ENCODE data around the gene PIGU.
A peak's percentile ranks its signal among the peaks of the same experiment; 100 is the strongest.
"Not testable (repeated sequence)": the region's sequence is repeated elsewhere in the genome, so short reads cannot be mapped to it uniquely, and the experiment has no call there.

The PIGU gene

GRCh38 chr20:34626992-34627391, 49.9 kb downstream of the PIGU start:
- peak overlapping the region; percentile 40 for H3K27ac ChIP-seq
- no peak for TF ChIP-seq CTCF (IDR thresholded peaks at IDR 0.05)
- TF ChIP-seq ZFX (IDR thresholded peaks at IDR 0.05; ENCODE audit: borderline replicate concordance) = no peak

GRCh38 chr20:34624629-34625028, 52.3 kb downstream of the PIGU start:
- no peak overlapping the region for H3K27ac ChIP-seq
- TF ChIP-seq ZFX (IDR thresholded peaks at IDR 0.05; ENCODE audit: borderline replicate concordance) = no peak
- no peak for TF ChIP-seq CTCF (IDR thresholded peaks at IDR 0.05)

GRCh38 chr20:34622821-34623451, 54.0 kb downstream of the PIGU start:
- no peak overlapping the region for H3K27ac ChIP-seq

GRCh38 chr20:34621383-34622367, 55.2 kb downstream of the PIGU start:
- TF ChIP-seq CTCF (IDR thresholded peaks at IDR 0.05) = no peak
- TF ChIP-seq ZFX (IDR thresholded peaks at IDR 0.05; ENCODE audit: borderline replicate concordance) = no peak
- H3K27ac ChIP-seq = no peak overlapping the region

More at GRCh38 chr20:34622821-34623451, 54.0 kb downstream of the PIGU start:
- no peak for TF ChIP-seq ZFX (IDR thresholded peaks at IDR 0.05; ENCODE audit: borderline replicate concordance)
- TF ChIP-seq CTCF (IDR thresholded peaks at IDR 0.05) = no peak

GRCh38 chr20:34621036-34621343, 55.9 kb downstream of the PIGU start:
- TF ChIP-seq CTCF (IDR thresholded peaks at IDR 0.05) = no peak
- H3K27ac ChIP-seq = no peak overlapping the region

- TF ChIP-seq CTCF (IDR thresholded peaks at IDR 0.05) (no peak), ZFX (IDR thresholded peaks at IDR 0.05; ENCODE audit: borderline replicate concordance) (no peak)
- H3K27ac ChIP-seq = no peak overlapping the region
Observed at GRCh38 chr20:34618676-34619075, 58.2 kb downstream of the PIGU start.

GRCh38 chr20:34616913-34617312, 60.0 kb downstream of the PIGU start:
- not testable (repeated sequence) for H3K27ac ChIP-seq
